ENCODE results near the gene SPIN1.

Gene SPIN1

GRCh38 chr9:88390371-88390990 lies 2.2 kb downstream of the SPIN1 start:
- DNase-seq: no peak

DNA sequence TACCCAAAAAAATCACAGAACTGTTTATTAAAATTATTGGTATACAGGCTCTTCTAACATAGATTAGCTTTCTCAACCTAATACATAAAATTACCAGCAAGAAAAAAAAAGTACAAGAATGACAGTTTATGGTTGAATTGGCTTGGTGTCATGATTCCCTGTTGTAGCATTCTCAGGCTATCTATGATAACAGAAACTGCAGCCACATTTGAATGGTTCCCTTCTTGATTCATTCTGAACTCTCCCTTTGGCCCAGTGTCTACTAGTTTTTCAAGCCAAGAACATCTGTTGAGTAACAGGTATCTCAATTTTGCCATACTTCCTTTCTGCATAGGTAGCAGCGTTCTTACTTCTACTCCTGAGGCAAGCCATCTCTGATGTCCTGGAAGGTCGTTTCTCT lies 3.0 kb downstream of the SPIN1 start:
- no peak for DNase-seq

GRCh38 chr9:88391921-88392320 lies 3.7 kb downstream of the SPIN1 start:
- DNase-seq: peak; percentile 13

DNA sequence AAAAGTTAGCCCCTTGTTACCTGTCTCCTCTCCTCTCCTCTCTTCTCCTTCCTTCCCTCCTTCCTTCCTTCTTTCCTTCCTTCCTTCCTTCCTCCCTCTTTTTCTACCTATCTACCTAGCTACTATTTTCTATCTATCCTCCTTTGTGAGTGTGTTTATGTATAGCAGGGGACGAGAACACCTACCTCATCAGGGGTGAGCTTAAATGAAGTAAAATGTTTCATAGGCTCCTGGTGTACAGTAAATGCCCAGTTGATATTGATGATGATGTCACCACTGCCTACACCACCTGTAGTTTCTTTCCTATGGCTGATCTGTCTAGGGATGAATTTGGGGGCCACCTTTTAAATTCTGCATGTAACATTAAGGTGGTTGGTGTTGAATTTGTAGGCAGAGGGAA lies 4.3 kb downstream of the SPIN1 start:
- DNase-seq: no peak

DNA sequence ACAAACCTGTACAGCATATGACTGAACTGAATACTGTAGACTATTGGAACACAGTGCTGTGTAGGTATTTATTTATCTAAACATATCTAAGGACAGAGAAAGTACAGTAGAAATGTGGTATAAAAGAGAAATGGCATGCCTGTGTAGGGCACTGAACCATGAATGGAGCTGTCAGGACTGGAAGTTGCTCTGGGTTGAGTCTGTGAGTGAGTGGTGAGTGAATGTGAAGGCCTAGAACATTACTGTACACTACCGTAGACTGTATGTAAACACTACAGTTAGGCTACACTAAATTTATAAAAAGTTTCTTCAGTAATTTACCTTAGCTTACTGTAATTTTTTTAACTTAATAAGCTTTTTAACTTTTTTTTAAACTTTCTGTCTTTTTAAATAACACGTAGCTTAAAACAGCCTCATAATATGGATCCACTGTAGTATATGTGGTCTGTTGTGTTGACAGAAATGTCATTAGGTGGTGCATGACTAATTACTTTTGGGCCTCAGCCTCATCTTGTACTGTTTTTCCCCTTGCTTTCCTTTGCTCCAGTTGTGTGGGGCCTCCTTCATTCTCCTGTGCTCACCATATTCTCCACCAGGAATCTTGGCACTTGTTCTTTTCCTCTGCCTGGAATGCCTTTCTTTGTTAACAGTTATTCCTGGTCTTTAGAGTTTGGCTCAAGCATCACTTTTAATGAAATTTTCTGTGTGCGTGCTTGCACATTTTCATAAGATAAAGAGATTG lies 8.8 kb downstream of the SPIN1 start:
- no peak for DNase-seq

- no peak for DNase-seq
These were observed 9.8 kb downstream of the SPIN1 start for GRCh38 chr9:88398016-88398415.

DNA sequence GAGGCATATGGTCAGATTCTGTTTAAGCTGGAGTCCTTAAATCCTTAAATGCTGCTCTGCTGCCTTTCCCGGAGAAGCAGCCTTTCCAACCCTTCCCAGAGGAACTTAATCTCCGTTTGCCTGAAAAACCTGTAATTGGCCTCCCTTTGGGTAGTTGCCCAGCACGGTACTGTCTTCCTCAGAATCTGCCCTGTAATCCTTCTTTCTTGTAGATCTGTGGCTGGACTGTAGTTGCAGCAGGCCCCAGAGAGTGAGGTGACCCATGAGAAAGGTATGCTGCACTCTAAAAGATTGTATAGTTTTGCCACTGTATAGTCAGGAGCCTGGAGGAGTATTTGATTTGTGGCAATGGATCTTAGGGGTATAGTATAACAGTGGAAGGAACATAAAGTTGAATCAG lies 11.7 kb downstream of the SPIN1 start:
- DNase-seq: no peak

- DNase-seq: no peak
These were observed 15.1 kb downstream of the SPIN1 start for GRCh38 chr9:88403340-88403739.

- DNase-seq: no peak
These were observed 17.8 kb downstream of the SPIN1 start for GRCh38 chr9:88406051-88406450.

GRCh38 chr9:88411471-88411870 lies 23.2 kb downstream of the SPIN1 start:
- DNase-seq: no peak

DNA sequence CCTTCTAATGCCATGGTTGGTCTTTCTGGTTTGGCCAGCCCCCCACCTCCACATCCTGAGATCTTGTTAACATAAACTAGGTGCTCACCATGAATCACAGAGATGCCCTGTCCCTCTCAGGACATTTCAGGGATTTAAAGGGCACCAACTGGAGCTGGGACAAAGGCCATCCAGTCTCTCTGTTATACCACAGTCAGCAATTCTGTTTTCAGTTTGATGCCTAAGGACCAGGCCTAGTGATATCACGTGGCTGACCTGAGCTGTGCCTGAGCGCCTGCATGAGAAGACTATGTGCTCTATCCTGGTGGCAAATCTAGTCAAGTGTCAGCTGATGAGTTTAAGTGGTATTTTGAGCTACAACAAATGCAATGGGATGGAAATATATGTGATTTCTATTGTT lies 26.1 kb downstream of the SPIN1 start:
- DNase-seq: no peak

- no peak for DNase-seq
These were observed 29.8 kb downstream of the SPIN1 start for GRCh38 chr9:88418025-88418424.

- no peak for DNase-seq
These were observed 30.7 kb downstream of the SPIN1 start for GRCh38 chr9:88418715-88419540.

DNA sequence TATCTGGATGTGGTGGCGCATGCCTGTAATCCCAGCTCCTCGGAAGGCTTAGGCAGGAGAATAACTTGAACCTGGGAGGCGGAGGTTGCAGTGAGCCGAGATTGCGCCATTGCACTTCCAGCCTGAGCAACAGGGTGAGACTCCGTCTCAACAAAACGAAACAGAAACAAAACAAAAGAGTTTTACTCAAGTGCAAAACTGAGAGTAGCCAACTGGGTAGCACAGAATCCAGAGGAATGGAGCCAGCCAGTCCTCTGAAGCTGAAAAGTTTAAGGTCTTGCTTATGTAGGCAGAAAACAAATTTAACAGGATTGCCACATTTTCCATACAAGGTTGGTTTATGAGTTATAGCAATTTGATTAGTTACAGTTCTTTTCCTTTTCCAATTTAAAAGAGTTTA lies 32.0 kb downstream of the SPIN1 start:
- DNase-seq: no peak

GRCh38 chr9:88421348-88421747 lies 33.1 kb downstream of the SPIN1 start:
- DNase-seq: no peak

DNA sequence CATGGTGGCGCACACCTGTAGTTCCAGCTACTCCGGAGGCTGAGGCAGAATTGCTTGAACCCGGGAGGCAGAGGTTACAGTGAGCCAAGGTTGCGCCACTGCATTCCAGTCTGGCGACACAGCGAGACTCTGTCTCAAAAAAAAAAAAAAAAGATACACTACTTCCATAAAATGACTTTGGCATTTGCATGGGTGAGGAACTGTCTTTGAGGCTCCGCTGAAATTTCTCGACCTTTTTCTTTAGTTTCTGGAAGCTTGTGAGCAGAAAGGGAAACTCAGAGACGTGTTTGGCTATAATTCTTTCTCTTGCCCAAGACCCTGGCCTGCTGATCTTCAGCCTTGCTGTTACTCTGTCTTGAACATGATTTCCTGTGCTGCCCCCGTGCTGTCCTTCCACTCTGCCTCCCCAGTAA lies 37.3 kb downstream of the SPIN1 start:
- DNase-seq: no peak

GRCh38 chr9:88426651-88427050 lies 38.4 kb downstream of the SPIN1 start:
- no peak for DNase-seq

GRCh38 chr9:88429595-88430430 lies 41.6 kb downstream of the SPIN1 start:
- DNase-seq: no peak

GRCh38 chr9:88433583-88434255 lies 45.5 kb downstream of the SPIN1 start:
- DNase-seq: no peak

GRCh38 chr9:88435336-88435735 lies 47.1 kb downstream of the SPIN1 start:
- no peak for DNase-seq

DNA sequence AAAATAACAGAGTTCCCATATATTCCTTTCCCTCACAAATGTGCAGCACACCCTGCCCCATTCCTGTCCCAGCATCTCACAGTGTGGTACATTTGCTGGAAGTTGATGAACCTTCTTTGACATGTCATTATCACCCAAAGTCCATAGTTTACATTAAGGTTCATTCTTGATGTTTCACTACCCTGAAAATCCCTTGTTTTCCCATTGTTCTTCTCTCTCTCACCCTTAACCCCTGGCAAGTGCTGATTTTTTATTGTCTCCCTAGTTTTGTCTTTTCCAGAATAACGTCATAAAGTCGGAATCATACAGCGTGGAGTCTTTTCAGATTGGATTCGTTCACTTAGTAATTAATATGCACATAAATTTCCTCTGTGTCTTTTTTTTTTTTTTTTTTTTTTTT lies 48.1 kb downstream of the SPIN1 start:
- DNase-seq: no peak
